Neural cell (in vitro differentiated cells): ENCODE results near the gene FADS1. TPM values are rescaled to one million over a fixed set of nuclear protein-coding genes. Genes with fewer than 3 reads are reported as not detected.

ENCODE experiments used
- H2AFZ ChIP-seq: fragments of 200-600, 300-800 bp; sonication (generic), shearing (Covaris generic); 2 replicates; pipeline ENCODE4 v1.6.0; 2014; ENCODE audit warnings: low read depth, mild to moderate bottlenecking, antibody characterized with exemption, low read length, moderate library complexity
- H3F3A ChIP-seq: fragments of 200-600 bp; shearing (Covaris generic); 2 replicates; pipeline ENCODE4 v1.6.1; 2016; ENCODE audit warnings: mild to moderate bottlenecking, moderate library complexity, mixed read lengths, antibody characterized with exemption, low read length; ENCODE audit not compliant: insufficient read depth, poor library complexity, severe bottlenecking
- H3K27ac ChIP-seq: fragments of 200-600, 300-800 bp; sonication (generic), shearing (Covaris generic); 2 replicates; pipeline ENCODE4 v1.5.1; 2014; ENCODE audit warnings: mild to moderate bottlenecking, low read length, moderate library complexity
- H3K27me3 ChIP-seq: fragments of 300-800, 200-600 bp; sonication (generic), shearing (Covaris generic); 2 replicates; pipeline ENCODE4 v1.6.0; 2014; ENCODE audit warnings: mild to moderate bottlenecking, low read depth, low read length, moderate library complexity; ENCODE audit not compliant: insufficient read depth
- H3K36me3 ChIP-seq: fragments of 300-800, 200-600 bp; sonication (generic), shearing (Covaris generic); 2 replicates; pipeline ENCODE4 v1.5.1; 2014; ENCODE audit warnings: mild to moderate bottlenecking, antibody characterized with exemption, low read length, moderate library complexity; ENCODE audit not compliant: insufficient read depth
- H3K4me2 ChIP-seq: fragments of 300-800, 200-600 bp; sonication (generic), shearing (Covaris generic); 2 replicates; pipeline ENCODE4 v1.6.0; 2014; ENCODE audit warnings: mild to moderate bottlenecking, low read length
- H3K4me3 ChIP-seq: fragments of 300-800, 200-600 bp; sonication (generic), shearing (Covaris generic); 2 replicates; pipeline ENCODE4 v1.5.1; 2014; ENCODE audit warnings: mild to moderate bottlenecking, low read length, moderate library complexity
- H3K79me2 ChIP-seq: fragments of 200-600 bp; shearing (Covaris generic); replicated peaks from 2 replicates; pipeline ENCODE4 v1.6.0; 2014; ENCODE audit warnings: mild to moderate bottlenecking, low read length, moderate library complexity; ENCODE audit not compliant: insufficient read depth
- H3K9ac ChIP-seq: fragments of 300-800, 200-600 bp; sonication (generic), shearing (Covaris generic); 2 replicates; pipeline ENCODE4 v1.6.1; 2016; ENCODE audit warnings: mild to moderate bottlenecking, low read length, mixed read lengths
- H3K9me2 ChIP-seq: fragments of 200-600 bp; shearing (Covaris generic); 2 replicates; pipeline ENCODE4 v1.6.1; 2016; ENCODE audit warnings: mild to moderate bottlenecking, low read length, mixed read lengths; ENCODE audit not compliant: insufficient read depth
- H3K9me3 ChIP-seq: fragments of 200-600, 300-800 bp; sonication (generic), shearing (Covaris generic); 2 replicates; pipeline ENCODE4 v1.6.1; 2016; ENCODE audit warnings: mild to moderate bottlenecking, mixed run types, low read length, moderate library complexity, mixed read lengths
- H4K20me1 ChIP-seq: fragments of 200-600 bp; shearing (Covaris generic); 2 replicates; pipeline ENCODE4 v1.6.1; 2016; ENCODE audit warnings: mild to moderate bottlenecking, mixed run types; ENCODE audit not compliant: insufficient read depth
- CTCF ChIP-seq: fragments of 450-650 bp; IDR thresholded peaks from 2 replicates; pipeline ENCODE4 v1.5.1; 2014; ENCODE audit warnings: antibody characterized with exemption, mild to moderate bottlenecking, moderate library complexity; ENCODE audit not compliant: poor library complexity, severe bottlenecking
- EP300 ChIP-seq: fragments of 450-650 bp; conservative IDR thresholded peaks from 2 replicates; pipeline ENCODE4 v1.6.1; 2014; ENCODE audit warnings: antibody characterized with exemption, mild to moderate bottlenecking, moderate library complexity; ENCODE audit not compliant: poor library complexity, severe bottlenecking
- EZH2 ChIP-seq: fragments of 200-600, 300-800 bp; shearing (Covaris generic), sonication (generic); IDR thresholded peaks from 2 replicates; pipeline ENCODE4 v1.6.1; 2014; ENCODE audit warnings: antibody characterized with exemption, low read length, borderline replicate concordance, mild to moderate bottlenecking; ENCODE audit not compliant: insufficient read depth, poor library complexity, severe bottlenecking
- MXI1 ChIP-seq: fragments of 450-650 bp; conservative IDR thresholded peaks from 2 replicates; pipeline ENCODE4 v1.6.1; 2014; ENCODE audit warnings: antibody characterized with exemption, mild to moderate bottlenecking; ENCODE audit not compliant: poor library complexity, severe bottlenecking
- POLR2AphosphoS5 ChIP-seq: IDR thresholded peaks from 2 replicates; pipeline ENCODE4 v1.6.1; 2012
- RAD21 ChIP-seq: fragments of 450-650 bp; conservative IDR thresholded peaks from 2 replicates; pipeline ENCODE4 v1.6.1; 2014; ENCODE audit warnings: antibody characterized with exemption, mild to moderate bottlenecking, moderate library complexity
- REST ChIP-seq: IDR thresholded peaks from 2 replicates; pipeline ENCODE4 v1.6.1; 2012; ENCODE audit warnings: borderline replicate concordance
- SMC3 ChIP-seq: fragments of 450-650 bp; conservative IDR thresholded peaks from 2 replicates; pipeline ENCODE4 v1.6.1; 2014; ENCODE audit warnings: antibody characterized with exemption, mild to moderate bottlenecking, moderate library complexity; ENCODE audit not compliant: poor library complexity
- TAF1 ChIP-seq: IDR thresholded peaks from 2 replicates; pipeline ENCODE4 v1.6.1; 2012; ENCODE audit warnings: low read depth
- polyA plus RNA-seq: library from polyadenylated mRNA; depleted of rRNA; stranded (reverse); fragments of >200 nt; gene quantifications from 2 replicates; pipeline ENCODE4 v1.2.3, GENCODE V29; 2014

Gene FADS1
- polyA plus RNA-seq, 1 donor from 2014 or later: 102 TPM

- Histone ChIP-seq H3K4me2 (no peak overlapping the region), H2AFZ (no peak overlapping the region), H3K9me2 (no peaks in the 10 kb centered on the region), H3K27me3 (no peaks in the 10 kb centered on the region), H3F3A (no peaks in the 10 kb centered on the region), H3K79me2 (no peaks in the 10 kb centered on the region), H3K4me3 (no peak overlapping the region), H3K9me3 (no peaks in the 10 kb centered on the region), H3K36me3 (no peaks in the 10 kb centered on the region), H3K27ac (no peak overlapping the region), H4K20me1 (no peaks in the 10 kb centered on the region), H3K9ac (no peak overlapping the region)
- TF ChIP-seq EZH2 (no peak), EP300 (no peak), RAD21 (no peak), POLR2AphosphoS5 (no peak), MXI1 (no peak), CTCF (no peak), REST (no peak), SMC3 (no peak), TAF1 (no peak)
These were observed 40.9 kb downstream of the FADS1 start for GRCh38 chr11:61775606-61776554.

GRCh38 chr11:61775106-61775505 lies 41.7 kb downstream of the FADS1 start:
- Histone ChIP-seq H3F3A (no peaks in the 10 kb centered on the region), H3K4me3 (no peak overlapping the region), H3K9ac (no peak overlapping the region), H3K4me2 (no peak overlapping the region), H3K79me2 (no peaks in the 10 kb centered on the region), H3K27me3 (no peaks in the 10 kb centered on the region), H3K9me2 (no peaks in the 10 kb centered on the region), H3K36me3 (no peaks in the 10 kb centered on the region), H4K20me1 (no peaks in the 10 kb centered on the region), H3K9me3 (no peaks in the 10 kb centered on the region), H2AFZ (no peak overlapping the region), H3K27ac (no peak overlapping the region)
- TF ChIP-seq REST (no peak), MXI1 (no peak), RAD21 (no peak), SMC3 (no peak), POLR2AphosphoS5 (no peak), EZH2 (no peak), CTCF (no peak), EP300 (no peak), TAF1 (no peak)
